ENCODE data around the gene UPK2.
A peak's percentile ranks its signal among the peaks of the same experiment; 100 is the strongest.

The UPK2 gene

GRCh38 chr11:118921929-118922744 is 34.0 kb upstream of the UPK2 start:
- Histone ChIP-seq H3K9ac (ENCODE audit: low read length) (peak overlapping the region; percentile 64), H3K4me3 (ENCODE audit: low read length) (peak overlapping the region; percentile 81), H3K36me3 (ENCODE audit: control insufficient read depth, insufficient read depth, low read length) (no peaks in the 10 kb centered on the region), H3K27me3 (ENCODE audit: control insufficient read depth, insufficient read depth, low read length) (no peaks in the 10 kb centered on the region), H3K27ac (ENCODE audit: low read depth, low read length) (peak overlapping the region; percentile 91), H3K4me1 (ENCODE audit: control insufficient read depth, insufficient read depth, low read length) (peaks cover 55% of the 10 kb centered on the region)

- H3K4me3 ChIP-seq (ENCODE audit: low read length): peak overlapping the region; percentile 81
- no peaks in the 10 kb centered on the region for H3K27me3 ChIP-seq (ENCODE audit: control insufficient read depth, insufficient read depth, low read length)
Measured at GRCh38 chr11:118922745-118923627, 33.1 kb upstream of the UPK2 start.

DNA sequence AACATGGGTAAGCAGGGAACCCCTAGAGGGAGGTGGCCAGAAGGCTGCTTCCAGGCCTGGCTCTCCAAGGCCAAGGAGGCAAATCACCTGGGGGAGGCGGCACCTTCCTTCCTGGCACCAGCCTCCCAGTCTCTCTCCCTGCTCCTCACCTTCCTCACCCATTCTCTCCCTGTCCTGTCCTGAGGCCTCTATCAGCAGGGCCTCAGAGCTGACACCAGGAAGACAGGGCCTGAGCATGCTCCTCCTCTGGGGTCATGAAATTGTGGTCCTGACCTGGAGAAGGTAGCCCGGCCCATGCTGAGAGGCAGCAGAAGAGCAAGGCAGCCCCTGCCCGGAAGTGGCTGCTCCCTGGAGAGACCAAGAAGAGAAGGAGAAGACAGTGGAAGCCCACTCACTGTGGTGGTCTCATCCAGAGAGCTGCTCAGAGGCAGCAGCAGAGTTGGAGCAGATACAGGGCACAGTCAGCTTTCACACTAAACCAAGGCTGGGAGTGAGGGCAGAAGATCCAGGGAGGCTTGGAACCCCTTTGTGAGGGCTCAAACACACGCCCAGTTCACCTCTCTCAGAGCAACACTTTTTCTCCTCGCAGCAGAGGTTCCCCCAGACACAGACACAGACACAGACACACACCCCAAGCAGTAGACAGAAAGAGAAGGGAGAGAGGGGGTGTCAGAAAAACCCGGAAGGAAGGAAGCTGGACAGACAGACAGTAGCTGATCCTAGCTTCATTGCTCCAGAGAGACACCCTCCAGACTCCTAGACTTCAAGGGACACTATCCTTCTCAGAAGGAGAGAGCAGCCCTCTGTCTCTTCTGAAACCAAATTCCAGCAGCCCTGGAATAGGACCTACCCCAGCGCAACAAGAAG is 32.1 kb upstream of the UPK2 start:
- Histone ChIP-seq H3K27me3 (ENCODE audit: control insufficient read depth, insufficient read depth, low read length) (no peaks in the 10 kb centered on the region), H3K4me1 (ENCODE audit: control insufficient read depth, insufficient read depth, low read length) (peaks cover 51% of the 10 kb centered on the region), H3K27ac (ENCODE audit: low read depth, low read length) (peak overlapping the region; percentile 90), H3K9ac (ENCODE audit: low read length) (peak overlapping the region; percentile 94), H3K4me3 (ENCODE audit: low read length) (peak overlapping the region; percentile 81), H3K36me3 (ENCODE audit: control insufficient read depth, insufficient read depth, low read length) (no peaks in the 10 kb centered on the region)

More at GRCh38 chr11:118922745-118923627, 33.1 kb upstream of the UPK2 start:
- peaks cover 52% of the 10 kb centered on the region for H3K4me1 ChIP-seq (ENCODE audit: control insufficient read depth, insufficient read depth, low read length)
- peak overlapping the region; percentile 91 for H3K27ac ChIP-seq (ENCODE audit: low read depth, low read length)
- H3K36me3 ChIP-seq (ENCODE audit: control insufficient read depth, insufficient read depth, low read length): no peaks in the 10 kb centered on the region
- H3K9ac ChIP-seq (ENCODE audit: low read length): peak overlapping the region; percentile 94

DNA sequence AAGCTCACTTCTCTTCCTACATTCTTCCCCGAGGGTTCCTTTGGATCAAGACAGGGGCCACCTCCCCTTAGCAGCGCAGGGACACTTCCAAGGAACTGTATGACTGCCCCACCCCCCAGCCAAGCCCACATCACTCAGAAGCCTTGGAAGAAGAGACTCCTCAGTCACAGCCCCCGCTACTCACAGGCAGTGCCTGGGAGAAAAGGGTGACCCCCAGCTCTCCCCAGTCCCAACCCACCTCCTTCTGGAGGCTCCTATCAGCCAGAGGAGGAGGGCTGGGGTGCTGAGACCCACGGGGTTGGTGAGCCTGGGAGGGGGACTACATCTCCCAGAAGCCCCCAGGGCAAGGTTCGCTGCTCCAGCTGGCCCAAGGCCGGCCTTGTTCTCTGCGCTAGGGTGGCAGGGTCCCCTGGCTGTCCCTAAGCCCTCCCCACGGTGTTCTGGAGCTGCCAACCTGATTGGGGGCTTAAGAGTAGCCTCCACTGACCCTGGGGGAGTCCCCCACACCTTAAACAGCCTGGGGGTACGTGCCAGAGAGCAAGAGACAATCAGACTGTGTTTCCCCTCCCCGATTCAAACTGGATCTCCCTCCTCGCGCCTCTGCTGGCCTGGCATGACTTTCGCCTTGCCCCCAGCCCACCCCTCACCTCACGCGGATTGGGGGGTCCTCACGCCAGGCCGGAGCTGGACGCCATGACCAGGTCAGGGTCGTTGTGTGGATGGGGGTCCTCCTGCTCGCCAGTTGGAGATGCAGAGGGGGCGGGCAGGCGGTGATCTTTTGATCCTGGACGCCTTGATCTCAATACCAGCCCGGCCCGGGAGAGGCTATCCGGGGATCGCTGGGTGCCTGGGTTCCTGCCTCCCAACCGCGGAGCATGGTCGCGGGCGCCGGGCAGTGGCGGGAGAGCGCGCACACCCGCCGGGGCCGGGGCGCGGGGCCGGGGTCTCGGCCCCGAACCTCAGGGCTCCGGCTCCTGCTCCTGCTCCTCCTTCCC is 31.2 kb upstream of the UPK2 start:
- peak overlapping the region; percentile 94 for H3K9ac ChIP-seq (ENCODE audit: low read length)
- no peaks in the 10 kb centered on the region for H3K36me3 ChIP-seq (ENCODE audit: control insufficient read depth, insufficient read depth, low read length)
- no peaks in the 10 kb centered on the region for H3K27me3 ChIP-seq (ENCODE audit: control insufficient read depth, insufficient read depth, low read length)
- H3K4me1 ChIP-seq (ENCODE audit: control insufficient read depth, insufficient read depth, low read length): peaks cover 42% of the 10 kb centered on the region
- H3K4me3 ChIP-seq (ENCODE audit: low read length): peak overlapping the region; percentile 81
- peak overlapping the region; percentile 90 for H3K27ac ChIP-seq (ENCODE audit: low read depth, low read length)

- no peaks in the 10 kb centered on the region for H3K27me3 ChIP-seq (ENCODE audit: control insufficient read depth, insufficient read depth, low read length)
- no peak overlapping the region for H3K9ac ChIP-seq (ENCODE audit: low read length)
- peak overlapping the region; percentile 97 for H3K27ac ChIP-seq (ENCODE audit: low read depth, low read length)
- H3K36me3 ChIP-seq (ENCODE audit: control insufficient read depth, insufficient read depth, low read length): no peaks in the 10 kb centered on the region
- H3K4me1 ChIP-seq (ENCODE audit: control insufficient read depth, insufficient read depth, low read length): peaks cover 22% of the 10 kb centered on the region
- H3K4me3 ChIP-seq (ENCODE audit: low read length): peak overlapping the region; percentile 74
Measured at GRCh38 chr11:118927554-118928100, 28.5 kb upstream of the UPK2 start.

DNA sequence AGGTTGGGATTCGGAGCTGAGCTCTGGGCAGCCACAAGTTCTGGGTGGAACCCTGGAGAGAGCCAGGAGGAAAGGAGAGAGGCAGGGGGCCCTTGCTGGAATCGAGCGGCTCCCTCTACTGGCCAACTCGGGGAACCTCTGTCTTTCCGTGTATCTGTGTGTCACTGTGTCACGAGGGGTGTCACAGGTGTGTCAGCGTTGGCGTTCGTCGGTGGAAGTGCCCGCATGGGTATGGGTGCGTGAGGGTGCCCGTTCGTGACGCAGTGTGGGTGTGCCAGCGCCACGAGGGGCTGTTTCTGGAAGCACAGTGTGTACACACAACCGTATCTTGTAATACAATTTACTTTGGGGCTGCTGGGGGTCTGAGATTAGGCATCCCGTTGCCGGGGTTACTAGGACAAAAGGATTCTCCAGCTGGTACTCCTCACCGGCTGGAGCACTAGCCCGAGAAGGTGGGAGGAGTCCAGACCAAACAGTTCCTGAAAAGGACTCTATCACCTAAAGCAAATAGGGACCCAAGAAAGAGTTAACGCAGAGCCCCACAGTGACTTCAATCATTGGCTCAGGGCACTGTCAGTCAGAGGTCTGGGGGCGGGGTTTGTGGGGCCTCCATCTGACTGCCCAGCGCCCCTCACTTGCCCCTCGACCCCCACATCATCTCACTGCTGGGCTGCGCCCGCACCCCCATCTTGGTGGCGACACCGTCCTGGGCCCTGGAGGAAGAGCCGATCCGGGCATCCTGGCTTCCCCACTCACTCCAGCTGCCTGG is 27.8 kb upstream of the UPK2 start:
- Histone ChIP-seq H3K4me3 (ENCODE audit: low read length) (peak overlapping the region; percentile 74), H3K36me3 (ENCODE audit: control insufficient read depth, insufficient read depth, low read length) (no peaks in the 10 kb centered on the region), H3K9ac (ENCODE audit: low read length) (peak overlapping the region; percentile 82), H3K27ac (ENCODE audit: low read depth, low read length) (peak overlapping the region; percentile 97), H3K4me1 (ENCODE audit: control insufficient read depth, insufficient read depth, low read length) (peaks cover 24% of the 10 kb centered on the region), H3K27me3 (ENCODE audit: control insufficient read depth, insufficient read depth, low read length) (no peaks in the 10 kb centered on the region)

DNA sequence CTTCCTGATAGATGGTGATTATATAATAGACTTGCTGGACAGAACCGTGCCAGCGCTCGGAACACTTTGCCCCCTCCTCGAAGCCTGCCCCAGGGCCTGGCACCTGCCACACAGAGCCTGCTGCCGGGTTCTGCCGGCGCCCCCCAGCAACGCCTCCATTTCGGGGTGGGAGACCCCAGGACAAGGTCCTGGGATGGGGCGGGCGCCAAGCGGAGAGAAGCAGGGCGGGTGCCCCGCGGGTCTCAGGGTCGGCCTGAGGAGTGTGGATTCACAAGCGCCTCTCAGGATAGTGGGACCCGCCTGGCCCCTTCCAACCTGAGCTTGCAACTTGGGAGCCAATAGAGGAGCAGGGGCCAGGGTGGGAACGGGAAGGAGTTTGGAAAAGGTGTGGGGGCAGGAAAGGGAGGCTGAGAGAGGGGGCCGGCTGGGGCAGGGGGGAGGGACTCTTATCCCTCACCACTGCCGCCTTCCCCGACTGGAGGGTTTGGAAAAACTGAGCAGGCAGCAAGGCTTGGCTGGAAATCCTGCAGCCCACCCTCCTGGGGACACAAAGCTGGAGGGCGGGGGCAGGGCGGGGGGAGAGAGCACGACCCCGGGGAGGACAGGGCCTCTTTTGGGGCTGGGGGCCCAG is 27.1 kb upstream of the UPK2 start:
- peaks cover 23% of the 10 kb centered on the region for H3K4me1 ChIP-seq (ENCODE audit: control insufficient read depth, insufficient read depth, low read length)
- H3K4me3 ChIP-seq (ENCODE audit: low read length): peak overlapping the region; percentile 74
- H3K36me3 ChIP-seq (ENCODE audit: control insufficient read depth, insufficient read depth, low read length): no peaks in the 10 kb centered on the region
- H3K9ac ChIP-seq (ENCODE audit: low read length): peak overlapping the region; percentile 82
- H3K27ac ChIP-seq (ENCODE audit: low read depth, low read length): peak overlapping the region; percentile 97
- no peaks in the 10 kb centered on the region for H3K27me3 ChIP-seq (ENCODE audit: control insufficient read depth, insufficient read depth, low read length)

GRCh38 chr11:118929501-118930093 is 26.5 kb upstream of the UPK2 start:
- no peaks in the 10 kb centered on the region for H3K27me3 ChIP-seq (ENCODE audit: control insufficient read depth, insufficient read depth, low read length)
- H3K36me3 ChIP-seq (ENCODE audit: control insufficient read depth, insufficient read depth, low read length): no peaks in the 10 kb centered on the region
- H3K4me3 ChIP-seq (ENCODE audit: low read length): peak overlapping the region; percentile 74
- H3K27ac ChIP-seq (ENCODE audit: low read depth, low read length): peak overlapping the region; percentile 97
- H3K9ac ChIP-seq (ENCODE audit: low read length): peak overlapping the region; percentile 52
- peaks cover 21% of the 10 kb centered on the region for H3K4me1 ChIP-seq (ENCODE audit: control insufficient read depth, insufficient read depth, low read length)

DNA sequence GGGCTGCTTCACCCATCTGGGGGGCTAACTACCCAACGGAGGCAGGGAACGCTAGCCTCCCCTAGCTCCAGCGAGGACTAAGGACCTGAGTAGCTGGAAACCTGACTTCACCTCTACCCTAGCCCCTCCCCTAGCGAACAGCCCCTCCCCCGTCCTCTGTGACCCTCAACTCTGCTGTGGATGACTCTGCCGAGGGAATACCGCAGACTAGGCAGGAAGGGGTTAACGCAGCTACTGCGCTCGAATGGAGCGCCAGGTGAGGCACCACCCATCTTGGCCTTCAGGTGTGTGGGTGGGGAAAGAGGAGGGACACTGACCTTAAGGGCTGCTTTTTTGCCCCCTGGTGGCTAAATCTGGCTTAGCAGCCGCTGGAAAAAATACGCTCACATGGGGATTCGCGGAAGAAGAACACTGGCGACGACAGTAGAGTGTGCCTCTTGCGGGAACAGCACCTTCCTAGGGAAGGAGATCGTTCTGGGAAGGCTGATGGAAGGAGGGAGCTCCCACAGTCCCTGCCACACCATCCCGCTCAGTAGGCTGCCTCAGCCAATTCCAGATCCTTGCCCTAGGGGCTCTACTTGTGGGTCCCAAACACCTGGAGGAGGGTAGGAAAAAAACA is 25.9 kb upstream of the UPK2 start:
- Histone ChIP-seq H3K4me1 (ENCODE audit: control insufficient read depth, insufficient read depth, low read length) (peaks cover 21% of the 10 kb centered on the region), H3K36me3 (ENCODE audit: control insufficient read depth, insufficient read depth, low read length) (no peaks in the 10 kb centered on the region), H3K9ac (ENCODE audit: low read length) (peak overlapping the region; percentile 52), H3K27me3 (ENCODE audit: control insufficient read depth, insufficient read depth, low read length) (no peaks in the 10 kb centered on the region), H3K27ac (ENCODE audit: low read depth, low read length) (peak overlapping the region; percentile 97), H3K4me3 (ENCODE audit: low read length) (peak overlapping the region; percentile 74)

Data from rectal smooth muscle tissue (tissue), 1 donor.